C4-2B (cell line): ENCODE data around the gene ENG.

ENCODE experiments used
- ZFX ChIP-seq: fragments of 450-650 bp; IDR thresholded peaks from 2 replicates; pipeline ENCODE4 v1.6.1; 2017
- TF ChIP-seq, protein P1 (sequence below): fragments of 450-650 bp; conservative IDR thresholded peaks from 2 replicates; pipeline ENCODE4 v1.5.1; 2017; ENCODE audit warnings: mild to moderate bottlenecking

DNA sequence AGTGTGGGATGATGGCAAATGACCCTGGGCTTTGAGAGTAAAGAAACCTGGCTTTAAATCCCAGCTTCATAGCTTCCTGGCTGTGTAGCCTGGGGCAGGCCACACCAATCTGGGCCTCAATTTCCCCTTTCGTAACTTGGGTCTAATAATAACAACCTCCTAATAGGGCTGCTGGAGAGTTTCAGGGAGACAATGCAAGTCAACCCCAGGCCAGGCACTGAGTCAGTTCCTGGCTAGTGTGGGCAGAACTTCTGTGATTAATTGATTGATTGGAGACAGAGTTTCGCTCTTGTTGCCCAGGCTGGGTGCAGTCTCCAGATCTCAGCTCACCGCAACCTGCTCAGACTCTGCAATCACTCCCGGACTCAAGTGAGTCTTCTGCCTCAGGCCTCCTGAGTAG is 72.7 kb downstream of the ENG start:
- TF ChIP-seq, protein P1, sequence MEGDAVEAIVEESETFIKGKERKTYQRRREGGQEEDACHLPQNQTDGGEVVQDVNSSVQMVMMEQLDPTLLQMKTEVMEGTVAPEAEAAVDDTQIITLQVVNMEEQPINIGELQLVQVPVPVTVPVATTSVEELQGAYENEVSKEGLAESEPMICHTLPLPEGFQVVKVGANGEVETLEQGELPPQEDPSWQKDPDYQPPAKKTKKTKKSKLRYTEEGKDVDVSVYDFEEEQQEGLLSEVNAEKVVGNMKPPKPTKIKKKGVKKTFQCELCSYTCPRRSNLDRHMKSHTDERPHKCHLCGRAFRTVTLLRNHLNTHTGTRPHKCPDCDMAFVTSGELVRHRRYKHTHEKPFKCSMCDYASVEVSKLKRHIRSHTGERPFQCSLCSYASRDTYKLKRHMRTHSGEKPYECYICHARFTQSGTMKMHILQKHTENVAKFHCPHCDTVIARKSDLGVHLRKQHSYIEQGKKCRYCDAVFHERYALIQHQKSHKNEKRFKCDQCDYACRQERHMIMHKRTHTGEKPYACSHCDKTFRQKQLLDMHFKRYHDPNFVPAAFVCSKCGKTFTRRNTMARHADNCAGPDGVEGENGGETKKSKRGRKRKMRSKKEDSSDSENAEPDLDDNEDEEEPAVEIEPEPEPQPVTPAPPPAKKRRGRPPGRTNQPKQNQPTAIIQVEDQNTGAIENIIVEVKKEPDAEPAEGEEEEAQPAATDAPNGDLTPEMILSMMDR, result no peak
- no peak for TF ChIP-seq ZFX
